Uterus (tissue), 4 donors: ENCODE results near the gene BTAF1. TPM values are rescaled to one million over a fixed set of nuclear protein-coding genes. Genes with fewer than 3 reads are reported as not detected.

Experiments used
- DNase-seq, 2 donors: peaks; one replicate each; pipeline ENCODE4 v3.0.0-alpha.2; 2019 to 2020
- H3K27ac ChIP-seq, 2 donors: fragments of 200-600 bp; sonication (generic); 1 replicate in 1 of 2; 2 replicates in 1 of 2; pipeline ENCODE4 v1.5.1; 2016 to 2018
- H3K27me3 ChIP-seq, 2 donors: fragments of 200-600 bp; sonication (generic); one replicate each; pipeline ENCODE4 v1.5.1; 2018 to 2019; ENCODE audit warnings: control low read depth in 1 of 2
- H3K36me3 ChIP-seq, 2 donors: fragments of 200-600 bp; sonication (generic); one replicate each; pipeline ENCODE4 v1.5.1; 2019; ENCODE audit warnings: control low read depth in 1 of 2
- H3K4me1 ChIP-seq, 2 donors: fragments of 200-600 bp; sonication (generic); one replicate each; pipeline ENCODE4 v1.5.1; 2018 to 2019; ENCODE audit warnings: control low read depth in 1 of 2
- H3K4me3 ChIP-seq, 2 donors: fragments of 200-600 bp; sonication (generic); 1 replicate in 1 of 2; 2 replicates in 1 of 2; pipeline ENCODE4 v1.5.1; 2018 to 2019; ENCODE audit warnings: mild to moderate bottlenecking in 1 of 2
- H3K9me3 ChIP-seq, 2 donors: fragments of 200-600 bp; sonication (generic); one replicate each; pipeline ENCODE4 v1.5.1; 2019; ENCODE audit warnings: control low read depth in 1 of 2
- CTCF ChIP-seq, 4 experiments: fragments of 200-600 bp in 2 of 4; fragments of 450-650 bp in 2 of 4; sonication (generic) in 2 of 4; IDR thresholded peaks; one replicate each; pipeline ENCODE4 v1.5.1; 2016 to 2019; ENCODE audit warnings: antibody characterized with exemption in 4 of 4, mild to moderate bottlenecking in 2 of 4, moderate library complexity in 1 of 4
- POLR2A ChIP-seq, 2 donors: fragments of 450-650 bp; IDR thresholded peaks; one replicate each; pipeline ENCODE4 v1.6.1; 2016; ENCODE audit warnings: antibody characterized with exemption in 2 of 2, mild to moderate bottlenecking in 1 of 2, moderate library complexity in 1 of 2
- intact Hi-C: fragments of 100-400 bp; cut with DNase I; formaldehyde crosslinking; loops from one replicate; pipeline ENCODE4 v1.15.1; 2023; ENCODE audit warnings: low total_unique reads
- total RNA-seq, 4 donors: library from RNA; depleted of rRNA in 3 of 4; stranded (reverse); fragments of >200 nt in 3 of 4; gene quantifications; one replicate each; pipeline versions ENCODE4 v1.1.0 to v1.2.4, GENCODE V29; 2014 to 2023
- donor health status: DM: yes; HTN: yes; CAD: no.

Gene BTAF1
- total RNA-seq, 4 donors from 2014 or later, result 31.8 to 95.8 (median 51.5) TPM

GRCh38 chr10:91977491-91977890 lies 53.9 kb downstream of the BTAF1 start:
- H3K4me1 ChIP-seq, result no peaks in the 10 kb centered on the region
- H3K27me3 ChIP-seq, result no peaks in the 10 kb centered on the region
- no peaks in the 10 kb centered on the region for H3K36me3 ChIP-seq
- H3K27ac ChIP-seq, result no peak overlapping the region
- TF ChIP-seq CTCF (IDR thresholded peaks at IDR 0.05), result no peak
- TF ChIP-seq POLR2A (IDR thresholded peaks at IDR 0.05), result no peak
- H3K9me3 ChIP-seq, result no peaks in the 10 kb centered on the region
- no peak for DNase-seq
- intact Hi-C loops, result no loop called here
- H3K4me3 ChIP-seq, result no peak overlapping the region

GRCh38 chr10:91978585-91978984 lies 55.0 kb downstream of the BTAF1 start:
- H3K9me3 ChIP-seq, result no peaks in the 10 kb centered on the region
- no peak overlapping the region for H3K4me3 ChIP-seq
- TF ChIP-seq POLR2A (IDR thresholded peaks at IDR 0.05) (no peak), CTCF (IDR thresholded peaks at IDR 0.05) (no peak)
- no peak for DNase-seq
- H3K4me1 ChIP-seq, result no peaks in the 10 kb centered on the region
- intact Hi-C loops, result no loop called here
- H3K27me3 ChIP-seq, result no peaks in the 10 kb centered on the region
- no peak overlapping the region for H3K27ac ChIP-seq
- H3K36me3 ChIP-seq, result no peaks in the 10 kb centered on the region

- H3K27ac ChIP-seq, result no peak overlapping the region
- TF ChIP-seq CTCF (IDR thresholded peaks at IDR 0.05), result no peak
- no peak for TF ChIP-seq POLR2A (IDR thresholded peaks at IDR 0.05)
- H3K9me3 ChIP-seq, result no peaks in the 10 kb centered on the region
- intact Hi-C loops, result no loop called here
- H3K36me3 ChIP-seq, result no peaks in the 10 kb centered on the region
- H3K4me3 ChIP-seq, result no peak overlapping the region
- H3K4me1 ChIP-seq, result no peaks in the 10 kb centered on the region
- no peak for DNase-seq
- no peaks in the 10 kb centered on the region for H3K27me3 ChIP-seq
Measured at GRCh38 chr10:91980319-91980718, 56.7 kb downstream of the BTAF1 start.

GRCh38 chr10:91983416-91983815 lies 59.8 kb downstream of the BTAF1 start:
- TF ChIP-seq POLR2A (IDR thresholded peaks at IDR 0.05) (no peak), CTCF (IDR thresholded peaks at IDR 0.05) (no peak)
- no peaks in the 10 kb centered on the region for H3K27me3 ChIP-seq
- intact Hi-C loops, result no loop called here
- H3K27ac ChIP-seq, result no peak overlapping the region
- H3K4me1 ChIP-seq, result no peaks in the 10 kb centered on the region
- no peaks in the 10 kb centered on the region for H3K9me3 ChIP-seq
- no peak for DNase-seq
- H3K36me3 ChIP-seq, result no peaks in the 10 kb centered on the region
- no peak overlapping the region for H3K4me3 ChIP-seq

GRCh38 chr10:91987397-91988037 lies 63.9 kb downstream of the BTAF1 start:
- DNase-seq, result peak; percentile 28 to 32
- Histone ChIP-seq H3K27ac (no peak overlapping the region), H3K9me3 (no peaks in the 10 kb centered on the region), H3K4me3 (no peak overlapping the region), H3K36me3 (no peaks in the 10 kb centered on the region), H3K4me1 (no peaks in the 10 kb centered on the region), H3K27me3 (no peaks in the 10 kb centered on the region)
- no peak for TF ChIP-seq POLR2A (IDR thresholded peaks at IDR 0.05)
- no peak for TF ChIP-seq CTCF (IDR thresholded peaks at IDR 0.05)
- intact Hi-C loops, result no loop called here
